Ectodermal cell (in vitro differentiated cells): ENCODE data around the gene GAP43.

Experiments used
- H3K27ac ChIP-seq: 2 replicates; pipeline ENCODE4 v1.7.0; 2013; ENCODE audit warnings: mild to moderate bottlenecking, low read depth, low read length; ENCODE audit not compliant: insufficient read depth, poor library complexity, severe bottlenecking
- H3K27me3 ChIP-seq: 2 replicates; pipeline ENCODE4 v1.7.0; 2013; ENCODE audit warnings: mild to moderate bottlenecking, low read length; ENCODE audit not compliant: insufficient read depth, control insufficient read depth, poor library complexity, severe bottlenecking
- H3K36me3 ChIP-seq: one replicate; pipeline ENCODE4 v1.7.0; 2013; ENCODE audit warnings: low read length; ENCODE audit not compliant: control insufficient read depth, insufficient read depth
- H3K4me1 ChIP-seq: one replicate; pipeline ENCODE4 v1.7.0; 2013; ENCODE audit warnings: low read length; ENCODE audit not compliant: control insufficient read depth, insufficient read depth
- H3K4me3 ChIP-seq: 2 replicates; pipeline ENCODE4 v1.7.0; 2013; ENCODE audit warnings: low read depth, low read length, control low read depth; ENCODE audit not compliant: insufficient read depth
- H3K9me3 ChIP-seq: 2 replicates; pipeline ENCODE4 v1.7.0; 2013; ENCODE audit warnings: mild to moderate bottlenecking, low read length, moderate library complexity; ENCODE audit not compliant: control insufficient read depth
- WGBS, 2 experiments: methylation state at CpG; one replicate each; pipeline ENCODE4 v1.1.7; 2013; ENCODE audit warnings: missing lambda C conversion rate in 2 of 2; 5-methylcytosine and 5-hydroxymethylcytosine counted together

The GAP43 gene

DNA sequence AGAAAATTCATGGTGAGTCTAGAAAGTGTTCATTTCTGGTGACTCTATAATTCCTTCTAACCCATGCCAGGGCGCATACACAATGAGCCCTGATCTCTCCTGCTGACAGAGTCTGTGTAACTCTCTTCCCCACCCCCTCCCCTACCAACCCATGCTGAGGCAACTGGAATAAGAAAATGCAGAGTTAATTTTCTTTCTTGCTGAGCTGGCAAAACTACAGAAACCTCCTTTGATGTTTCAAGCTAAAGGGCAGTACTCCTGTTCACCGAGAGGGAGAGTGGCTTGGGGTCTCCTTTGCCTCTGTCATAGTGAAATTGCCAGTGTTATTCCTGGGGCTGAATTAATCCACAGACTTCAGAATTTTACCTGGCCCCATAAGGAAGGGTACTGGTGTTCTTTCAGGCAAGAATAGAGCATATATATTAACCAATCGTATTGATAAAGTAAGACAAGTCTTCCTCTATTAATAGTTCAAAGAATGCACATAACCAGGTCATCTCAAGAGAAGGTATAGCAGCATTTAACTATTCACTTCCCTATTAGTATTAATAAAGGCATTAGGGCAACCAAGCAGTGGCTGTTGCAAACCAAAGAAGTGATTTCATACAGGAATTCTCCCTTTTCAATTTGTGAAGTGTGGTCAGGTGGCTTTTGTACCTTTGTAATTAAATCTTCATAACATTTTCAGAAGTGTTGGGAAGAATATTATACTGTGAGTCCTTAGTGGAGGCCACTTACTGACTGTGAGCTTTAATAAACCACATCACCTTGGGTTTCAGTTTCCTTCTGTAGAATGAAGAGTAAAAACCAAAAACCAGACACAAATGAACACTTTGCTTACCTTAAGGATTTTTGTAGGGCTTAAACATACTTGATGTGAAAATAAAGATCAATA, 4.1 kb downstream of the GAP43 start:
- Histone ChIP-seq H3K27me3 (peaks cover 4% of the 10 kb centered on the region), H3K9me3 (no peaks in the 10 kb centered on the region), H3K4me1 (peaks cover 22% of the 10 kb centered on the region), H3K27ac (no peak overlapping the region), H3K36me3 (no peaks in the 10 kb centered on the region), H3K4me3 (no peak overlapping the region)
- 4 to 5% methylated on average over 2 of the region's 3 CpGs for WGBS, 2 experiments

DNA sequence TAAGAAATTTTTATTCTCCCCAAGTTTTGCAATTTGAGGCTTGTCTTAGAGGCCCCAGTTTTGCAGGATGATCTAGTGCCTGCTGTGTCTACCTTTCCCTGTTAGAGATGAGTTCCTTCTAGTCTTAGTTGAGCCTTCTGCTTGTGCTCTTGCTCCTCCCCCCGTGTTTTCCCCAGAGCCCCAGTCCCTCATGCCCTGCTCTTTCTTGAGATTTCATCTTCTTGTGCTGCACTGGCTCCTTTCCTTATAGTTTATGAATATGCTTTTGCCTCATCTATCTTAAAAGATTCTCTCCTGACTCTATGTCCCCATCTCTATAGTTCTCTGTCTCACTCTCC, 4.7 kb downstream of the GAP43 start:
- Histone ChIP-seq H3K27ac (no peak overlapping the region), H3K9me3 (no peaks in the 10 kb centered on the region), H3K4me1 (peaks cover 22% of the 10 kb centered on the region), H3K4me3 (no peak overlapping the region), H3K36me3 (no peaks in the 10 kb centered on the region), H3K27me3 (peaks cover 4% of the 10 kb centered on the region)
- WGBS, 2 experiments = 48 to 67% methylated on average over 1 of the region's 1 CpG

DNA sequence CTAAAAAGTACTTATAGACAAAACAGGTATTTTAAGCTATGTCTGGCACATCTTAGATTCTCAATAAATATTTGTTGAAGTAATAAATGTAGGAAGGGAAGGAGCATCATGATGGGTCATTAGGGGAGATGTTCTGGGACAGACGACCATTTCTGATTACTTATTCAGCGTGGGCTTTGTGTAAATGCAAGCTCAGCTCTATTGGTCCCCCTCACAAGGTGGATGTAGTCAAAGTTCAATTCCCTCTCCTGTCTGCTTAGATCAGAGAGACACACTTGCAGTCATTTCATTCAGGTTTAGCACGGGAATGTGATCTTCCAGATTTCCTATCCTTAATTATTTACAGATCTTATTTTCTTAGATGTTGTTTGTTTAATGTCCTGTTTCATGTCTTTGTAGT, 7.5 kb downstream of the GAP43 start:
- Histone ChIP-seq H3K9me3 (no peaks in the 10 kb centered on the region), H3K4me3 (no peak overlapping the region), H3K27ac (no peak overlapping the region), H3K27me3 (no peaks in the 10 kb centered on the region), H3K4me1 (peaks cover 18% of the 10 kb centered on the region), H3K36me3 (no peaks in the 10 kb centered on the region)
- WGBS, 2 experiments = 93 to 96% methylated on average over 2 to 3 of the region's 3 CpGs

DNA sequence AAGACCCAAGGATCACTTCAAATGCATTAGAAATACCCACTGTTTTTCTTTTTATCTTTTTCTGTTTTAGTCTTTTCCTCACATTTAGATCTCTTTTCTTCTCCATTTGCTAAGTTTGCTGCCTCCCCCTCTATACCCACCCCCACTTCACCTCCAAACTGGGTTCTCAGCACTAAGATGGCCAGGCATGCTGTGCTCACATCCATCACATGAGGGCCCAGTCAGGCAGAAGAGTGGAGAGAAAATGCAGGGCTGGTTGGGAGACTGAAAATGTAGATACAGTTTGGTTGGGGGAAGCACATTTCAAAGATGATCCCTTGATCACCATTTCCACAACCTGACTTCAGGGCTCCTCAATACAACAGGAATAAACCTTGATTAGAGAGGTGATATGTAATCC, 8.7 kb downstream of the GAP43 start:
- H3K9me3 ChIP-seq = no peaks in the 10 kb centered on the region

DNA sequence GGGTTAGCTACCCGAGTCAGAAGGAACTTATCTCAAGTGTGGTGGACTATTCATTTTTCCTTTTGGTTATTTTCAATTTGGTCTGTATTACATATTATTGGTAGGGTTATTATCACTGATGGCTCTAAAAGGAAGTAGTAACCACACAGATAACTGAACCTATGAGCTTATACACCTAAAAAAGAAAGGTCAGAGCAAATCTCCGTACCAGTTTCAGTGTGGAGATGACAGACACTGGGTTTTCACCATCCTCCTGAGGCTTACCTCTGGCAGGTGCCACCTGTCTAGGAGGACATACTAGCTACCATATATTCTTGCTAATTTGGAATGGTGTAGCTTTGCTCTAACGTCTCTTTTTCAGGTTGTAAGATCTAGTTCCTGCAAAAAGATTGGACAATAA, 10.2 kb downstream of the GAP43 start:
- Histone ChIP-seq H3K4me1 (no peaks in the 10 kb centered on the region), H3K27ac (no peak overlapping the region), H3K9me3 (no peaks in the 10 kb centered on the region), H3K36me3 (no peaks in the 10 kb centered on the region), H3K4me3 (no peak overlapping the region), H3K27me3 (no peaks in the 10 kb centered on the region)
- WGBS, 2 experiments = 87 to 94% methylated on average over 2 to 3 of the region's 3 CpGs

More for the DNA sequence above, 8.7 kb downstream of the GAP43 start:
- H3K27ac ChIP-seq = no peak overlapping the region
- no peak overlapping the region for H3K4me3 ChIP-seq
- H3K36me3 ChIP-seq = no peaks in the 10 kb centered on the region
- H3K27me3 ChIP-seq = no peaks in the 10 kb centered on the region
- H3K4me1 ChIP-seq = peaks cover 9% of the 10 kb centered on the region

DNA sequence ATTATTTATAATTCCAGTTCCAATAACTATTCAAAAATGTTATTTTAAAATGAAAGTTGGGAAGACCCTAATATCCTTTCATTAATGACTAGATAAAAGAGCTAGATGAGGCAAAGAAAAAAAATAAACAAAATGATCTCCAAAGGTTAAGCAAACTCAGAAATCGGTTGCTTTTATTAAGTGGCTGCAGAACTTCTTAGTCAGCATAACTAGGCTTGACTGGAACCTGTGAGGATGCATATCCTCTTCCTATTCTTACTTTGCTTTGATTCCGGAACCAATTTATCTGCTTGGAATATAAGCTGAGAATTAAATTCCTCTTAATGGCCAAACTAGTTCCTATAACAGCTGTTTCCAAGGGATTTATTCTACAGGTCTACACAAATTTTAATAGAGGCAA, 10.7 kb downstream of the GAP43 start:
- Histone ChIP-seq H3K36me3 (no peaks in the 10 kb centered on the region), H3K9me3 (no peaks in the 10 kb centered on the region), H3K27me3 (no peaks in the 10 kb centered on the region), H3K4me3 (no peak overlapping the region), H3K4me1 (no peaks in the 10 kb centered on the region), H3K27ac (no peak overlapping the region)
- WGBS, 2 experiments = 93 to 96% methylated on average over 1 to 2 of the region's 2 CpGs

DNA sequence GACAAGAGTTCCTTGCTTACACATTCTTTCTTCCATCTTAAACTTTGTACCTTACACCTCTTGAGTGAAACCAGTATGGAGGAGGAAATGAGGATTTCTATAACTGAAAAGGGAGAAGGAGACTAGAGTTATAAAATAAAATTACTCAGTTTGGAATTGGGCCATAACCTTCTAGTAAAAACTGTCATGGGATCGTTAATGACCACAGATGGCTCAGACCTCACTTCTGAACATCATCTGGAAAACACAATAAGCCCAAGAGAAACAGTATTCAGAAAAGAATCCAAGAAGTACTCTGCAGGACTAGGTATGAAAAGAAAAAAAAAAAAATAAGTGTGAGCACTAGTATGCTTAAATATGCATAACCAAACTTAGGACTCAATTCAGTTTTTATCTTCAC, 12.1 kb downstream of the GAP43 start:
- WGBS, 2 experiments = 89 to 90% methylated on average over 1 of the region's 1 CpG
- no peaks in the 10 kb centered on the region for H3K4me1 ChIP-seq
- no peak overlapping the region for H3K4me3 ChIP-seq

DNA sequence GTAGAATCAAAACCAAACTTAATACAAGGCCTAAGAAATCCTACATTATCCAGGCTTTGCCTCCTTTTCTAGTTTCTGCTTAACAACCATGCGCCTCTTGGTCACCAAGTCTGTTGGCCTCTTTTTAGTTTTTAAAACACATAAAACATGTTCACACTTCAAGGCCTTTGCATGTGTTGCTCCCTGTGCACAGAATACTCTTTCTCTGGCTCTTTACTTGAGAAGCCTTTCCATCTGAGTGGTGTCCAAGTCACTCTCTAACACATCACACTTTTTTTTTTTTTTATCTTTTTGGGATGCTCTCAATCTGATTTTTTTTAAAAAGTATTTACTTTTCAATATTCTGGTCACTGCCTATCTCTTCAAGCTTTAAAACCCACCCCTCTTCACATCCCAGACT, 14.9 kb downstream of the GAP43 start:
- Histone ChIP-seq H3K27ac (no peak overlapping the region), H3K4me1 (no peaks in the 10 kb centered on the region), H3K27me3 (no peaks in the 10 kb centered on the region), H3K36me3 (no peaks in the 10 kb centered on the region), H3K4me3 (no peak overlapping the region), H3K9me3 (no peaks in the 10 kb centered on the region)
- WGBS, 2 experiments = 90 to 97% methylated on average over 1 of the region's 1 CpG

More for the DNA sequence above, 12.1 kb downstream of the GAP43 start:
- Histone ChIP-seq H3K9me3 (no peaks in the 10 kb centered on the region), H3K36me3 (no peaks in the 10 kb centered on the region), H3K27ac (no peak overlapping the region), H3K27me3 (no peaks in the 10 kb centered on the region)

DNA sequence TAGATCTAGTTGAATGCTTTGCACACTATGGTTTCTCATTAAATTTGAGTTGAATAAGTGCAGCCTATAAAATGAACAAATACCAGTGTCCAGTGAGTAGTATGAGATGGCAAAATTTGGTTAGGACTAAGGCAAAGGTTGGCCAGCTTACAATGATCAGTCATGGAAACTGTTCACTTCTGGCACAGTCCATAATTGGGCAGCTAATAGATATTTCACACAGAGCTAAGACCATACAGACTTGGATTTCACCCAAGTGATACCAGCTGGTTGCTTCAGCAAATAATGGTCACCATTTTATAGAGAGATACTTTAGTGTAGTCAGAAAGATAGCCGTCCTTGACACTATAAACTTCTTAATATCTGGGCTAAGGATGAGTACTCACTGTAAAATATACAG, 15.7 kb downstream of the GAP43 start:
- H3K27ac ChIP-seq = no peak overlapping the region
- no peaks in the 10 kb centered on the region for H3K4me1 ChIP-seq
- H3K9me3 ChIP-seq = no peaks in the 10 kb centered on the region
- H3K27me3 ChIP-seq = no peaks in the 10 kb centered on the region
- WGBS, 2 experiments = 86% methylated on average over 1 of the region's 1 CpG; no CpG with 5 or more reads in 1 of the 2 experiments
- no peaks in the 10 kb centered on the region for H3K36me3 ChIP-seq
- H3K4me3 ChIP-seq = no peak overlapping the region

DNA sequence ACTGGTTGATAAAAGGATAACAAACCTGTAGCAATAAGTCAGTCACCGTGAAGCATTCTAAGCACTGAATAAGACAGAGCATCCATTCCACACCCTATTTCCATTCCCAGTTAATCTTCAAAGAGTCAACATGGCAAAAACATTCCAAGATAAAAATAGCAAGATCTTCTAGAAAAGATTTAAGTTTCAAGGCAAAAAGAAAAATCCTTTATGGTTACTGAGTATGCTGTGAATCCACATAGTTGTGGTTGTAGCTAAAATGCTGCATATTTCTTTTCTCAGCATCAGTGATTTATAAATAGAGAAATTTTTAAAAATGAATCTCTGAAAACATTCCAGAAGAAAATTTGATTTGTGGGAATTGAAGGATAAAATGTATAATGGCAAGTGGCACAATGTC, 21.1 kb downstream of the GAP43 start:
- Histone ChIP-seq H3K4me1 (no peaks in the 10 kb centered on the region), H3K4me3 (no peak overlapping the region), H3K27me3 (no peaks in the 10 kb centered on the region), H3K27ac (no peak overlapping the region), H3K36me3 (no peaks in the 10 kb centered on the region), H3K9me3 (no peaks in the 10 kb centered on the region)
- WGBS, 2 experiments = 90 to 91% methylated on average over 1 of the region's 1 CpG
